HEK293 (cell line): ENCODE results near the gene BABAM1.

ENCODE experiments used
- MEIS1 ChIP-seq: sonication (generic); formaldehyde crosslinking; IDR thresholded peaks from 2 replicates; pipeline ENCODE4 v1.8.1; 2022; ENCODE audit warnings: missing genetic modification reagents, mild to moderate bottlenecking, borderline replicate concordance
- ZBTB7A ChIP-seq: fragments of 450-650 bp; formaldehyde crosslinking; IDR thresholded peaks from 2 replicates; pipeline ENCODE4 v1.5.1; 2016; ENCODE audit warnings: low read depth, missing biosample characterization, missing genetic modification characterization
- ZNF121 ChIP-seq: fragments of 450-650 bp; formaldehyde crosslinking; IDR thresholded peaks from 2 replicates; pipeline ENCODE4 v1.5.1; 2016; ENCODE audit warnings: missing biosample characterization, missing genetic modification characterization
- ZNF274 ChIP-seq, 2 experiments: fragments of 200-500 bp in 1 of 2; fragments of 450-650 bp in 1 of 2; sonication (Bioruptor generic) in 1 of 2; formaldehyde crosslinking in 1 of 2; IDR thresholded peaks; 2 replicates each; pipeline versions ENCODE4 v1.5.1 to v1.6.1; 2014 to 2016; ENCODE audit warnings: borderline replicate concordance in 1 of 2, inconsistent platforms in 1 of 2, low read length in 1 of 2, missing biosample characterization in 1 of 2, missing genetic modification characterization in 1 of 2
- ZNF571 ChIP-seq: fragments of 450-650 bp; formaldehyde crosslinking; IDR thresholded peaks from 2 replicates; pipeline ENCODE4 v1.5.0; 2017; ENCODE audit warnings: missing biosample characterization, missing genetic modification characterization
- ZSCAN23 ChIP-seq: fragments of 450-650 bp; formaldehyde crosslinking; IDR thresholded peaks from 2 replicates; pipeline ENCODE4 v1.5.1; 2016; ENCODE audit warnings: missing biosample characterization, missing genetic modification characterization
- TF ChIP-seq, protein P1 (sequence below): fragments of 450-650 bp; formaldehyde crosslinking; IDR thresholded peaks from 2 replicates; pipeline ENCODE4 v1.5.1; 2016; ENCODE audit warnings: missing biosample characterization, missing genetic modification characterization, low read depth
- TF ChIP-seq, protein P2 (sequence below): fragments of 450-650 bp; formaldehyde crosslinking; IDR thresholded peaks from 2 replicates; pipeline ENCODE4 v1.5.1; 2016; ENCODE audit warnings: missing biosample characterization, missing genetic modification characterization
- TF ChIP-seq, protein P3 (sequence below): fragments of 450-650 bp; formaldehyde crosslinking; IDR thresholded peaks from 2 replicates; pipeline ENCODE4 v1.5.1; 2016; ENCODE audit warnings: missing biosample characterization, missing genetic modification characterization
- TF ChIP-seq, protein P4 (sequence below): fragments of 450-650 bp; formaldehyde crosslinking; IDR thresholded peaks from 2 replicates; pipeline ENCODE4 v1.5.1; 2017; ENCODE audit warnings: missing biosample characterization, missing genetic modification characterization

DNA sequence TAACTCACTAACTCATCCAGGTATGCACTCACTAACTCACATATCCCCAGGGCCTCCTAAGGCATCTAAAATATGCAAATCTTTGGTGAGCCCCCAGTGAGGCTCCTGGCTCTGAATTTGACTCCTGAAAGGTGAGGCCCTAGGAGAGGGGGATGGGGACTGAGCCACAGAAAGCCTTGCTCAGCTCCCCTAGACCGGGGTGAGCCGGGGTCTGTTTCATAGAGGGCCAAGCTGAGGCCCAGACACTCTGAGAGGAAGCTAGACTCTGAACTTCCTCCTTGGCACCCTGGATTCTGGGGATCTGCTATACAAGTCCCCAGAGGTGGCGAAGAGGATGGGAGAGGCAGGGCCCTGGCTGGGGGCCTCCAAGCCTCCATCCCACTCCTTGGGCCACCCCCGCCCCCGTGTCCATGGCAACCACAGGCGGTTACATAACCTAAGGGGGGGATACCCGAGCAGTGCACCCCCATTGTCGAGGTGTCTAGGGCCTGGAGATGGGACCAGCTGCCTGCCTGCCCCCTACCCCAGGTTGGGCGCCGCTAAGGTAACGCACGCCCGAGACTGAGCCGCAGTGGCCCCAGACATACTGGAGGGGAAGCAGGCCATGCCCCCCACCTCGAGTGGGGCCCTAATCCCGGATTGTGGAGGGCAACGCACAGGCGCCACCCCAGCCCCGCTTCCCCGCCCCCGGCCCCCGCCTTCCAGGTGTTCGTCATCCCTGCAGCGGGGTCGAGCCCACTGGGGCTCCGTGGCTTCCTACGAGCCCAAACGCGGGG, 35.3 kb downstream of the BABAM1 start:
- no peak for TF ChIP-seq ZNF121 (tag by site-specific recombination)
- TF ChIP-seq, protein P1, sequence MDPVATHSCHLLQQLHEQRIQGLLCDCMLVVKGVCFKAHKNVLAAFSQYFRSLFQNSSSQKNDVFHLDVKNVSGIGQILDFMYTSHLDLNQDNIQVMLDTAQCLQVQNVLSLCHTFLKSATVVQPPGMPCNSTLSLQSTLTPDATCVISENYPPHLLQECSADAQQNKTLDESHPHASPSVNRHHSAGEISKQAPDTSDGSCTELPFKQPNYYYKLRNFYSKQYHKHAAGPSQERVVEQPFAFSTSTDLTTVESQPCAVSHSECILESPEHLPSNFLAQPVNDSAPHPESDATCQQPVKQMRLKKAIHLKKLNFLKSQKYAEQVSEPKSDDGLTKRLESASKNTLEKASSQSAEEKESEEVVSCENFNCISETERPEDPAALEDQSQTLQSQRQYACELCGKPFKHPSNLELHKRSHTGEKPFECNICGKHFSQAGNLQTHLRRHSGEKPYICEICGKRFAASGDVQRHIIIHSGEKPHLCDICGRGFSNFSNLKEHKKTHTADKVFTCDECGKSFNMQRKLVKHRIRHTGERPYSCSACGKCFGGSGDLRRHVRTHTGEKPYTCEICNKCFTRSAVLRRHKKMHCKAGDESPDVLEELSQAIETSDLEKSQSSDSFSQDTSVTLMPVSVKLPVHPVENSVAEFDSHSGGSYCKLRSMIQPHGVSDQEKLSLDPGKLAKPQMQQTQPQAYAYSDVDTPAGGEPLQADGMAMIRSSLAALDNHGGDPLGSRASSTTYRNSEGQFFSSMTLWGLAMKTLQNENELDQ, result no peak
- TF ChIP-seq, protein P2, sequence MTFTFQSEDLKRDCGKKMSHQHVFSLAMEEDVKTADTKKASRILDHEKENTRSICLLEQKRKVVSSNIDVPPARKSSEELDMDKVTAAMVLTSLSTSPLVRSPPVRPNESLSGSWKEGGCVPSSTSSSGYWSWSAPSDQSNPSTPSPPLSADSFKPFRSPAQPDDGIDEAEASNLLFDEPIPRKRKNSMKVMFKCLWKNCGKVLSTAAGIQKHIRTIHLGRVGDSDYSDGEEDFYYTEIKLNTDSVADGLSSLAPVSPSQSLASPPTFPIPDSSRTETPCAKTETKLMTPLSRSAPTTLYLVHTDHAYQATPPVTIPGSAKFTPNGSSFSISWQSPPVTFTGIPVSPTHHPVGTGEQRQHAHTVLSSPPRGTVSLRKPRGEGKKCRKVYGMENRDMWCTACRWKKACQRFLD, result no peak
- no peak for TF ChIP-seq ZNF274 (IDR thresholded peaks at IDR 0.05; ENCODE audit: low read length)
- no peak for TF ChIP-seq ZNF274 (tag by site-specific recombination; IDR thresholded peaks at IDR 0.05; ENCODE audit: borderline replicate concordance)
- TF ChIP-seq ZNF571 (tag by site-specific recombination), result no peak
- TF ChIP-seq, protein P3, sequence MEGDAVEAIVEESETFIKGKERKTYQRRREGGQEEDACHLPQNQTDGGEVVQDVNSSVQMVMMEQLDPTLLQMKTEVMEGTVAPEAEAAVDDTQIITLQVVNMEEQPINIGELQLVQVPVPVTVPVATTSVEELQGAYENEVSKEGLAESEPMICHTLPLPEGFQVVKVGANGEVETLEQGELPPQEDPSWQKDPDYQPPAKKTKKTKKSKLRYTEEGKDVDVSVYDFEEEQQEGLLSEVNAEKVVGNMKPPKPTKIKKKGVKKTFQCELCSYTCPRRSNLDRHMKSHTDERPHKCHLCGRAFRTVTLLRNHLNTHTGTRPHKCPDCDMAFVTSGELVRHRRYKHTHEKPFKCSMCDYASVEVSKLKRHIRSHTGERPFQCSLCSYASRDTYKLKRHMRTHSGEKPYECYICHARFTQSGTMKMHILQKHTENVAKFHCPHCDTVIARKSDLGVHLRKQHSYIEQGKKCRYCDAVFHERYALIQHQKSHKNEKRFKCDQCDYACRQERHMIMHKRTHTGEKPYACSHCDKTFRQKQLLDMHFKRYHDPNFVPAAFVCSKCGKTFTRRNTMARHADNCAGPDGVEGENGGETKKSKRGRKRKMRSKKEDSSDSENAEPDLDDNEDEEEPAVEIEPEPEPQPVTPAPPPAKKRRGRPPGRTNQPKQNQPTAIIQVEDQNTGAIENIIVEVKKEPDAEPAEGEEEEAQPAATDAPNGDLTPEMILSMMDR (tag by site-specific recombination), result no peak
- no peak for TF ChIP-seq MEIS1 (CRISPR knock-in tag)
- no peak for TF ChIP-seq ZSCAN23
- TF ChIP-seq, protein P4, sequence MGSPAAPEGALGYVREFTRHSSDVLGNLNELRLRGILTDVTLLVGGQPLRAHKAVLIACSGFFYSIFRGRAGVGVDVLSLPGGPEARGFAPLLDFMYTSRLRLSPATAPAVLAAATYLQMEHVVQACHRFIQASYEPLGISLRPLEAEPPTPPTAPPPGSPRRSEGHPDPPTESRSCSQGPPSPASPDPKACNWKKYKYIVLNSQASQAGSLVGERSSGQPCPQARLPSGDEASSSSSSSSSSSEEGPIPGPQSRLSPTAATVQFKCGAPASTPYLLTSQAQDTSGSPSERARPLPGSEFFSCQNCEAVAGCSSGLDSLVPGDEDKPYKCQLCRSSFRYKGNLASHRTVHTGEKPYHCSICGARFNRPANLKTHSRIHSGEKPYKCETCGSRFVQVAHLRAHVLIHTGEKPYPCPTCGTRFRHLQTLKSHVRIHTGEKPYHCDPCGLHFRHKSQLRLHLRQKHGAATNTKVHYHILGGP (tag by site-specific recombination), result no peak
- TF ChIP-seq ZBTB7A (tag by site-specific recombination), result no peak
